Testis (tissue), 3 donors: Measurements from ENCODE around the gene EMD. TPM values are rescaled to one million over a fixed set of nuclear protein-coding genes. Genes with fewer than 3 reads are reported as not detected.

Experiments used
- DNase-seq: peaks from one replicate; pipeline ENCODE4 v3.0.0-alpha.2; 2019
- H3K27ac ChIP-seq, 2 donors: fragments of 200-600 bp; sonication (generic); one replicate each; pipeline ENCODE4 v1.5.1; 2019
- H3K27me3 ChIP-seq: fragments of 200-600 bp; sonication (generic); one replicate; pipeline ENCODE4 v1.5.1; 2019
- H3K36me3 ChIP-seq: fragments of 200-600 bp; sonication (generic); one replicate; pipeline ENCODE4 v1.5.1; 2017; ENCODE audit warnings: low read depth; ENCODE audit errors: missing control alignments
- H3K4me1 ChIP-seq: fragments of 200-600 bp; sonication (generic); one replicate; pipeline ENCODE4 v1.5.1; 2019
- H3K4me3 ChIP-seq, 2 donors: fragments of 200-600 bp; sonication (generic); one replicate each; pipeline ENCODE4 v1.5.1; 2017 to 2019
- H3K9me3 ChIP-seq: fragments of 200-600 bp; sonication (generic); one replicate; pipeline ENCODE4 v1.5.1; 2017
- CTCF ChIP-seq, 3 experiments: fragments of 450-650 bp in 2 of 3; fragments of 200-600 bp in 1 of 3; sonication (generic) in 1 of 3; IDR thresholded peaks; one replicate each; pipeline ENCODE4 v1.5.1; 2016 to 2019; ENCODE audit warnings: antibody characterized with exemption in 3 of 3, mild to moderate bottlenecking in 2 of 3, moderate library complexity in 1 of 3
- POLR2A ChIP-seq: fragments of 450-650 bp; IDR thresholded peaks from one replicate; pipeline ENCODE4 v1.6.1; 2017; ENCODE audit warnings: antibody characterized with exemption, mild to moderate bottlenecking, moderate library complexity
- WGBS, 2 donors: methylation state at CpG; one replicate each; pipeline ENCODE4 v1.1.5; 2018; 5-methylcytosine and 5-hydroxymethylcytosine counted together
- intact Hi-C: fragments of 100-400 bp; cut with DNase I; formaldehyde crosslinking; loops from one replicate; pipeline ENCODE4 v1.15.1; 2023; ENCODE audit warnings: low total_unique reads
- polyA plus RNA-seq: library from polyadenylated mRNA; stranded (reverse); fragments of 350-450 nt; fragmentation: Illumina TruSeq; extraction: RNeasy Lipid Tissue Mini Kit (QIAGEN cat#74804); gene quantifications from one replicate; pipeline ENCODE4 v1.2.3, GENCODE V29; 2014; ENCODE audit warnings: low read depth, low replicate concordance; ENCODE audit not compliant: insufficient read depth
- small RNA-seq, 2 donors: library from RNA; depleted of rRNA; stranded (forward); fragments of <200 nt; gene quantifications; one replicate each; pipeline ENCODE3, GENCODE V24; 2016
- total RNA-seq, 2 donors: library from RNA; depleted of rRNA; stranded (reverse); fragments of >200 nt; gene quantifications; one replicate each; pipeline ENCODE4 v1.2.3, GENCODE V29; 2016

Gene EMD
- total and polyA plus RNA-seq, 3 donors from 2014 or later = 65.6 to 74.2 (median 69.6) TPM

GRCh38 chrX:154429711-154430110 lies 50.6 kb downstream of the EMD start:
- WGBS, 2 donors = 57% methylated on average over 2 of the region's 2 CpGs; no CpG with 5 or more reads in 1 of the 2 donors
- no peak for TF ChIP-seq POLR2A
- no peak for TF ChIP-seq CTCF (IDR thresholded peaks at IDR 0.05)
- H3K27ac ChIP-seq = no peak overlapping the region
- no peaks in the 10 kb centered on the region for H3K4me1 ChIP-seq
- DNase-seq = peak; percentile 44
- no peaks in the 10 kb centered on the region for H3K36me3 ChIP-seq
- H3K9me3 ChIP-seq = no peaks in the 10 kb centered on the region
- intact Hi-C loops = no loop called here
- no peak overlapping the region for H3K4me3 ChIP-seq
- H3K27me3 ChIP-seq = no peaks in the 10 kb centered on the region

GRCh38 chrX:154430479-154430878 lies 51.4 kb downstream of the EMD start:
- H3K9me3 ChIP-seq = no peaks in the 10 kb centered on the region
- no peaks in the 10 kb centered on the region for H3K36me3 ChIP-seq
- H3K27ac ChIP-seq = no peak overlapping the region
- H3K4me1 ChIP-seq = no peaks in the 10 kb centered on the region
- intact Hi-C loops = no loop called here
- WGBS, 2 donors = 76 to 78% methylated on average over 5 to 6 of the region's 6 CpGs
- TF ChIP-seq CTCF (IDR thresholded peaks at IDR 0.05) (no peak), POLR2A (no peak)
- H3K4me3 ChIP-seq = no peak overlapping the region
- H3K27me3 ChIP-seq = no peaks in the 10 kb centered on the region
- DNase-seq = no peak

- 85 to 87% methylated on average over 7 of the region's 7 CpGs for WGBS, 2 donors
- DNase-seq = no peak
Measured at GRCh38 chrX:154430916-154431315, 51.8 kb downstream of the EMD start.

More at GRCh38 chrX:154430916-154431315, 51.8 kb downstream of the EMD start:
- TF ChIP-seq CTCF (IDR thresholded peaks at IDR 0.05) (no peak), POLR2A (no peak)
- Histone ChIP-seq H3K4me3 (no peak overlapping the region), H3K9me3 (no peaks in the 10 kb centered on the region), H3K4me1 (no peaks in the 10 kb centered on the region), H3K36me3 (no peaks in the 10 kb centered on the region), H3K27ac (no peak overlapping the region), H3K27me3 (no peaks in the 10 kb centered on the region)
- intact Hi-C loops = no loop called here

Small RNA genes within 50 kb of the gene (small RNA-seq; reads per million reads assigned to genes)
- gene SNORA70 = 0 reads per million in 2 donors

Other genes with a start within 250 kb of the EMD start
- under 1 TPM in 1 of 2 donors, not detected in 1; 0.31 TPM for gene OPN1LW, start 235.1 kb upstream of the EMD start, total RNA-seq
- not detected for gene OPN1LW, start 235.1 kb upstream of the EMD start, polyA plus RNA-seq
- gene OPN1MW, start 196.7 kb upstream of the EMD start, total RNA-seq = not detected
- gene OPN1MW, start 196.7 kb upstream of the EMD start, polyA plus RNA-seq = not detected
- not detected for gene OPN1MW2, start 159.5 kb upstream of the EMD start, total RNA-seq
- gene OPN1MW2, start 159.5 kb upstream of the EMD start, polyA plus RNA-seq = not detected
- gene OPN1MW3, start 121.7 kb upstream of the EMD start, total RNA-seq = not detected
- gene OPN1MW3, start 121.7 kb upstream of the EMD start, polyA plus RNA-seq = not detected
- 1 to 10 TPM; 4.2 to 6.4 TPM for gene TEX28, start 84.2 kb upstream of the EMD start, total RNA-seq
- 9.0 TPM for gene TEX28, start 84.2 kb upstream of the EMD start, polyA plus RNA-seq
- gene TKTL1, start 83.5 kb upstream of the EMD start, total RNA-seq = 100 to 1,000 TPM; 224 to 268 TPM
- gene TKTL1, start 83.5 kb upstream of the EMD start, polyA plus RNA-seq = 233 TPM
- 100 to 1,000 TPM; 400 to 532 TPM for gene FLNA, start 4.7 kb upstream of the EMD start, total RNA-seq
- gene FLNA, start 4.7 kb upstream of the EMD start, polyA plus RNA-seq = 474 TPM
- 1,000 to 10,000 TPM in 1 of 2 donors, 100 to 1,000 TPM in 1; 925 to 1,913 TPM for gene RPL10, start 19.1 kb downstream of the EMD start, total RNA-seq
- 1,423 TPM for gene RPL10, start 19.1 kb downstream of the EMD start, polyA plus RNA-seq
- 10 to 100 TPM; 36.5 to 42.2 TPM for gene DNASE1L1, start 30.0 kb downstream of the EMD start, total RNA-seq
- gene DNASE1L1, start 30.0 kb downstream of the EMD start, polyA plus RNA-seq = 18.5 TPM
- gene TAFAZZIN, start 32.2 kb downstream of the EMD start, total RNA-seq = 10 to 100 TPM; 32.1 to 48.7 TPM
- gene TAFAZZIN, start 32.2 kb downstream of the EMD start, polyA plus RNA-seq = 11.8 TPM
- gene ATP6AP1, start 49.4 kb downstream of the EMD start, total RNA-seq = 100 to 1,000 TPM in 1 of 2 donors, 10 to 100 TPM in 1; 95.1 to 158 TPM
- gene ATP6AP1, start 49.4 kb downstream of the EMD start, polyA plus RNA-seq = 119 TPM
- gene GDI1, start 57.9 kb downstream of the EMD start, total RNA-seq = 100 to 1,000 TPM; 158 to 162 TPM
- gene GDI1, start 57.9 kb downstream of the EMD start, polyA plus RNA-seq = 118 TPM
- gene FAM50A, start 64.8 kb downstream of the EMD start, total RNA-seq = 10 to 100 TPM; 38.4 to 38.5 TPM
- gene FAM50A, start 64.8 kb downstream of the EMD start, polyA plus RNA-seq = 29.6 TPM
- gene PLXNA3, start 79.0 kb downstream of the EMD start, total RNA-seq = 10 to 100 TPM; 37.3 to 63.5 TPM
- gene PLXNA3, start 79.0 kb downstream of the EMD start, polyA plus RNA-seq = 24.7 TPM
- gene LAGE3, start 100.0 kb downstream of the EMD start, total RNA-seq = 10 to 100 TPM; 29.1 to 30.9 TPM
- 12.4 TPM for gene LAGE3, start 100.0 kb downstream of the EMD start, polyA plus RNA-seq
- gene UBL4A, start 107.3 kb downstream of the EMD start, total RNA-seq = 10 to 100 TPM; 16.8 to 18.9 TPM
- 13.3 TPM for gene UBL4A, start 107.3 kb downstream of the EMD start, polyA plus RNA-seq
- gene SLC10A3, start 111.3 kb downstream of the EMD start, total RNA-seq = 10 to 100 TPM; 25.0 to 26.5 TPM
- 22.4 TPM for gene SLC10A3, start 111.3 kb downstream of the EMD start, polyA plus RNA-seq
- gene FAM3A, start 136.9 kb downstream of the EMD start, total RNA-seq = 10 to 100 TPM; 24.7 to 41.1 TPM
- 24.0 TPM for gene FAM3A, start 136.9 kb downstream of the EMD start, polyA plus RNA-seq
- 100 to 1,000 TPM; 263 to 419 TPM for gene G6PD, start 167.6 kb downstream of the EMD start, total RNA-seq
- 206 TPM for gene G6PD, start 167.6 kb downstream of the EMD start, polyA plus RNA-seq
- gene IKBKG, start 168.3 kb downstream of the EMD start, total RNA-seq = 10 to 100 TPM; 28.1 to 38.7 TPM
- 27.9 TPM for gene IKBKG, start 168.3 kb downstream of the EMD start, polyA plus RNA-seq
- gene CTAG1A, start 205.8 kb downstream of the EMD start, total RNA-seq = 10 to 100 TPM; 14.7 to 18.1 TPM
- 7.1 TPM for gene CTAG1A, start 205.8 kb downstream of the EMD start, polyA plus RNA-seq
- gene CTAG1B, start 240.0 kb downstream of the EMD start, total RNA-seq = 10 to 100 TPM; 18.0 to 20.3 TPM
- 7.1 TPM for gene CTAG1B, start 240.0 kb downstream of the EMD start, polyA plus RNA-seq